IPS-18c (cell line): Measurements from ENCODE around the gene ARMC9.
"Not testable (repeated sequence)": the region's sequence is repeated elsewhere in the genome, so short reads cannot be mapped to it uniquely, and the experiment has no call there.

Source experiments
- H3K4me3 ChIP-seq: 2 replicates; pipeline ENCODE4 v1.7.0; 2013; ENCODE audit warnings: low read depth, mild to moderate bottlenecking, low read length, moderate library complexity; ENCODE audit not compliant: insufficient read depth
- H3K9me3 ChIP-seq: one replicate; pipeline ENCODE4 v1.6.1; 2013; ENCODE audit warnings: mild to moderate bottlenecking, low read length, moderate library complexity; ENCODE audit not compliant: control insufficient read depth, insufficient read depth

The ARMC9 gene

DNA sequence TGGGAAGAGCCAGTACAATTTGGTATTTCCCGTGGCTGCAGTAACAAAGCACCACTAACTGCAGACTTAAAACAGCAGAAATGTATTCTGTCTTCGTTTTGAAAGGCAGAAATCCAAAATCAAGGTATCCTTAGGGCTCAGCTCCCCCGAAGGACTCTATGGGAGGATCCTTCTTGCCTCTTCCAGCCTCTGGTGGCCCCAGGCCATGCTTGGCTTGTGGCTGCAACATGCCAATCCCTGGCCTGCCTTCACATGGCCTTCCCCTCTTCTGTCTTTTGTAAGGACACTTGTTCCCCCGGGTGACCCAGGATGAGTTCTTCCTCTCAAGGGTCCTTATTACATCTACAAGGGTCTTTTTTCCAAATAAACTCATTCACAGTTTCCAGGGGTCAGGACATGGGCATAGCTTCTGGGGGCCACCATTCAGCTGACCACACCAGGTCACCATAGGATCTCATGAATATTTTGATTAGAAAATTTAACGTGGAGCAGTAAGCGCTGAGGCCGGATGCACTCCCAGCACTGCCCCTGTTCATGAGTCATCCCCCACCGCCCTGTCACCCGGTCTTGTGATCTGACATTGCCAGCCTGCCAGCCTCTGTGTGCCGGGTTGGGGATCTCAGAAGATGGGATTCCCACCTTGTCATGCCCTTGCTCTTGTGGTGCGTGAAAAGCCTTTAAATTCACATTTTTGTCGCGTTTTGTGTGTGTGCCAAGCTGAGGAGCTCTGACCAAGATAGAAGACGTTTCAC, 135.9 kb downstream of the ARMC9 start:
- H3K9me3 ChIP-seq: no peaks in the 10 kb centered on the region
- no peak overlapping the region for H3K4me3 ChIP-seq

DNA sequence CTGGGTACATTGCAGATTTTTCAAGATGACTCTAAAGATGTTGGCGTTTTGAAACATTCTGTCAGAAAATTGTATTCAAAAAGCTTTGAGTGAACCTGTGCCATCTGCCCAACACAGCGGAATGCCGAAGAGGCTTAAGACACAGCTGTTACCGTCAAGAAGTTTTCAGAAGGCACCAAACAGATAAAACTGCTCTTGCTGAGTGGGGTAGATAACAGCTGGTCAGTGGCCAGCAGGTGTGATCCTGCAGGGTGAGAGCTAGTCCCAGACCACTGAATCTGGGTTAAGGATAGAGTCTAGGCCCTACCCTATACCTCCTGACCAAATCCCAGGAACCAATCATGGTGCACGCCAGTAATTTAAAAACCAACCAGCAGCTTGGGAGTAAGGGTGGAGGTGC, 136.6 kb downstream of the ARMC9 start:
- H3K4me3 ChIP-seq: no peak overlapping the region
- H3K9me3 ChIP-seq: no peaks in the 10 kb centered on the region

DNA sequence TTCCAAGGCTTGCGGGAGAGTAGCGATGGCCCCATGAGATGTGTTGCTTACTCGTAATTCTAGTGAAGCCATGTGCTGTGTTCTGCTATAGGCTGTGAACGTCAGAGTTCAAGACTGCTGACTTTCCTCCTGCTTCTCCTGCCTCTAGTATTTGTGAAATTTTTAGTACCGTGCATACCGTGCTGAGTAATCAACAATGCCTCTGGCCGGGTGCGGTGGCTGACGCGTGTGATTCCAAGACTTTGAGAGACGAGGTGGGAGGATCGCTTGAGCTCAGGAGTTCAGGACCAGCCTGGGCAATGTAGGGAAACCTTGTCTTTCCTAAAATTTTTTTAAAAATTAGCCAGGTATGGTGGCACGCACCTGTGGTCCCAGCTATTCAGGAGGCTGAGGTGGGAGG, 137.2 kb downstream of the ARMC9 start:
- Histone ChIP-seq H3K9me3 (no peaks in the 10 kb centered on the region), H3K4me3 (no peak overlapping the region)

DNA sequence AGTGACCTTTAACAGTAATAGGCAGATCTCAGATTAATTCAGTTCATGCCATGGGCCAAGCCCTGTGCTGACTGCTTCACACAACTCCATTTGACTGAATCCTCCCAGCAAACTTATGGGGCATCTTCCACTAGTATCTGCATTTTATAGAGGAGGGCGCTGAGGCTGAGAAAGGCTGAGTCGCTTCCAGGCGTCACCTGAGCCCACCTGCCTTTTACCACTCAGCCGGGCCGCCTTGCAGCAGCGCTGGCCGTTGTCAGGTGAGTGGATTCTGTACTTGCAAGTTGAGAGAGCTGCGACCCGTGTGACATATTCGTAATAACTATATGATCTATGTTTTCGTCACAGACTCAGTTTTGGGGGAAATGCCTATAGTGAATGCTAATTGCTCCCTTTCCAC, 137.8 kb downstream of the ARMC9 start:
- H3K9me3 ChIP-seq: no peaks in the 10 kb centered on the region

DNA sequence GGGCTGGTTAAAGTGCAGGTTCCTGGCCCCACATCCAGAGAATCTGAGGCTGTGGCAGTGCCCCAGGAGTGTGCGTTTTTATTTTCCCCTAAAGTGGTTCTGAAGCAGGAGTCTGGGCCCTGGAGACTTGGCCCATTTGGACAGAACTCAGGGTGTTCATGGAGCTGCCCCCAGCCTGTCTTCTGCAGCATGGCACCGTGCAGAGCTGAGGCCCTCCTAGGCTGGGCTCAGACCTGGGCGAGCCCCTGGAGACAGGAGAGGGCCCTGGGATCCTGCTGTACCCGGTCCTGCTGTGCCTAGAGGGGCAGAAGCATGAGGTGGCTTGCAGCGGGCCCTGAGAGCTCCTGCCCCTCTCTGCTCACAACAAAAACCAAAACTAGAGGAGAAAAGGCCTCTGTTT, 138.3 kb downstream of the ARMC9 start:
- no peaks in the 10 kb centered on the region for H3K9me3 ChIP-seq
- no peak overlapping the region for H3K4me3 ChIP-seq

More for the DNA sequence above, 137.8 kb downstream of the ARMC9 start:
- H3K4me3 ChIP-seq: no peak overlapping the region

DNA sequence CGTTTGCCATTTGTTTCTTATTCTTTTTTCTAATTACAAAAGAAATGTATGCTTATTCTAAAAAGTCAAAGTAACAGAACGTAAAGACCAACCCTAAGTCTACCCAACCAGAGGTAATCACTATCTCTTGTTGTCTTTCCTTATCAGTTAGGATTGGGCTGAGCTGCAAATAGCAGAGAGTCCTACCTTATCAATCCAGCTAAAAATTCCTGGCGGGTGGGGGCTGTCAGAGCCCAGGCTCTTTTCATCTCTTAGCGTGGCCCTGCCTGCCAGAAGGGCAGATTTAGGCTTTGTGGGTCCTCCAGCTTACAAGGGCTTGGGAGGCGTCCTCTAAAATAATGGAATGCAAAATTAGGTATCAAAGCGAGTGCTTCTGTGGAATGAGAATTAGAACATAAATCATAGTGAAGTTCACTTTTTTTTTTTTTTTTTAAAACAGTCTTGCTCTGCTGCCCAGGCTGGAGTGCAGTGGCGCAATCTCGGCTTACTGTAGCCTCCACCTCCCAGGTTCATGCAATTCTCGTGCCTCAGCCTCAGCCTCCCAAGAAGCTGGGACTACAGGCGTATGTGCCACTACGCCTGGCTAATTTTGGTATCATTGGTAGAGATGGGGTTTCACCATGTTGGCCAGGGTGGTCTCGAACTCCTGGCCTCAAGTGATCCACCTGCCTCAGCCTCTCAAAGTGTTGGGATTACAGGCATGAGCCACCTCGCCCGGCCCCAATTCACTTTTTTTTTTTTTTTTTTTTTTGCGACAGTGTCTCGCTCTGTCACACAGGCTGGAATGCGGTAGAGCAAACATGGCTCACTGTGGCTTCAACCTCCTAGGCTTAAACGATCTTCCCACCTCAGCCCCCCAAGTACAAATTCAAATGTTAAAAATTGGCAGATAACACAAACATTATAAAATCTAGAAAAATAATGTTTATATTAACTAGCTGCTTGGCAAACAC, 139.7 kb downstream of the ARMC9 start:
- H3K4me3 ChIP-seq: no peak overlapping the region
- H3K9me3 ChIP-seq: no peaks in the 10 kb centered on the region

DNA sequence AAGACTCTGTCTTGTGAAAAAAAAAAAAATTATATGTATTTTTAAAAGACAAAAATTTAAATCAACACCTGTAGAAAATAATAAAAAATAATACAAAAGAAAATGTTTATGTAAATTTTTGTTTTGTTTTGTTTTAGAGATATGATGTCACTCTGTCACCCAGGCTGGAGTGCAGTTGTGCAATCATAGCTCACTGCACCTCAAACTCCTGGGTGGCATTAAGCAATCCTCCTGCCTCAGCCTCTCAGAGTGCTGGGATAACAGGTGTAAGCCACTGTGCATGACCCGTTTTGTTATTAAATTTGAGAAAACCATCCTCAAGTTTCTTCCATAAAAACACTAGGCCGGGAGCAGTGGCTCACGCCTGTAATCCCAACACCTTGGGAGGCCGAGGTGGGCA, 140.9 kb downstream of the ARMC9 start:
- H3K9me3 ChIP-seq: no peaks in the 10 kb centered on the region
- H3K4me3 ChIP-seq: no peak overlapping the region

DNA sequence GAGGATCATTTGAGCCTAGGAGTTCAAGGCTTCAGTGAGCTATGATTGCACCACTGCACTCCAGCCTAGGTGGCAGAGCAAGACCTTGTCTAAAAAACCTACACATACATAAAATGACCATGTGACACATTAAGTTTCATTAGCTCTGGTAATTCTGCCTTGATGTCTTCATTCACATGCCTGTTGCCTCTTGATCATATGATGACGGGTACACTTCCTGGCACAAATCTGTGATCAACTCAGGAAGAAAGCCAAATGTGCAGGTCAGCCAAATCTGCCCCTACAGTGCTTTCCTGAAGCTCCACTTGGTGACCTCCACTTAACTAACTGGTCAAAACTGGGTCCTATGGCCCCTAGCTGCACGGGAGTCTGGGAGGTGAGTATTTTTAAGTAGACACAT, 142.7 kb downstream of the ARMC9 start:
- H3K4me3 ChIP-seq: no peak overlapping the region
- H3K9me3 ChIP-seq: no peaks in the 10 kb centered on the region

DNA sequence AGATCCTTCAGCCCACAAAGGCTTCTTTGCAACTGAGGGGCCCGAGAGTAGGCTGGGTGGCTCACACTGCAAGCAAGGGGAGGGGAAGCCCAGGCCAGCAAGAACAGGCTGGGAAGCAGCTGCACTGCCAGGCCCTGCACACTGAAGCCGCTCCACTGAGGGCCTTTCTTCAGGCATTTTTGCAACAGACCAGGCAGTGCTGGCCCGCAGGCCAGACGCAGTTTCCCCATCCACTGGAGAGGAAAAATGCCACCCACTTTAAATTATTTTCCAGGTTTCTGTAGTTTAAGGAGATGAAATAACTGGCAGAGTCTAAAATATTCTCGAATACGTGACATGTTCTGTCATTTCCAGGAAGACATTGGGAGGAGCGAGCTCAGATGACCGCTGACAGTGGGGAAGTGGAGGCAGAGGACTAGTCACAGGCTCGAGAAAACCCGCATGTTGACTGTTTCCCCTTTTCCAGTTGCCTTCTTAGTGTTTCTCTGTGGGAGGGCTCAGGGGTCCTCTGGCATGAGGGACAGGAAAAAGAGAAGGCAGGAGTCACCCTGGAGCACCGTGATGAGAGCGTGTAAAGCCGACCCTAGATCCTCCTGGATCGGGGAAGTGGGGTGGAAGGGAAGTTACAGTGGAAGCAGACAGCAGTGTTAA, 143.8 kb downstream of the ARMC9 start:
- H3K4me3 ChIP-seq: no peak overlapping the region
- H3K9me3 ChIP-seq: no peaks in the 10 kb centered on the region

DNA sequence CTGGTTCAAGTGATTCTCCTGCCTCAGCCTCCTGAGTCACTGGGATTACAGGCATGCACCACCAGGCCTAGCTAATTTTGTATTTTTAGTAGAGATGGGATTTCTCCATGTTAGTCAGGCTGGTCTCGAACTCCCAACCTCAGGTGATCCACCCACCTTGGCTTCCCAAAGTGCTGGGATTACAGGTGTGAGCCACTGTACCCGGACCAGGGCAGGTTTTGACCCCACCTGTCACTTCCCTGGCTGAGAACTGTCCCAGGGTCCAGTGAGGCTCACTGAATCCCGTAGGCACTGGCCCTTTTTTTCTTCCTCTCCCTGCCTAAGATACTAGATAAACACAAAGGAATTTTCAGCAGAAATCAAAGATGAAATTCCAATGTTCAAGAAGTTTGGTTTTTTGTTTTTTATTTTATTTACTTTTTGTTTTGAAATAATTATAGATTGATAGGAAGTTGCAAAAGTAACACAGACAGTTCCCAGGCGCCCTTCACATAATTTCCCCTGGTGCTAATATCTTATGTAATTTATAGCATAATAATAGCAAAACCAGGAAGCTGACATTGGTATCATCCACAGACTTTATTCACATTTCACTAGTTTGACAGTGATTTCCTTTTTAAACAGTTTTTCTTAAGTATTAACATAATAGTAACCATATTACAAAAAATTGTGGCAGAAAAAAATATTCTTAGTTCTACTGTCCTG, 144.7 kb downstream of the ARMC9 start:
- Histone ChIP-seq H3K4me3 (no peak overlapping the region), H3K9me3 (no peaks in the 10 kb centered on the region)

DNA sequence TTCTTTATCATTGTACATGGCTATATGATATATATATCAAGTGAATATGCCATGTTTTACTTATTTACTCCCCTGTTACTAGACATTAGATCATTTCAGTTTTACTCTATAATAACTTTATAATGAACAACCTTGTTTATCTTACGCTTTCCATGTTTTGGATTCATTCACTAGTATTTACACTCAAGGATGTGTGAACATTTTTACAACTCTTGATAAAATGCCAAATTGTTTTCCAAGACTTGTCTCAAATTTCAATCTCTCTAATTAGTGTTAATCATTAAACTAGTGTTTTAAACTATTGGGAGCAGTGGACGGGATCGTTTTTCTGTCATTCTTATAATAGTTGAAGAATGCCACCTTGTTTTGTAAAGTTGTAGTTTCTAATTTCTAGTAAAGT, 145.6 kb downstream of the ARMC9 start:
- Histone ChIP-seq H3K9me3 (no peaks in the 10 kb centered on the region), H3K4me3 (no peak overlapping the region)

DNA sequence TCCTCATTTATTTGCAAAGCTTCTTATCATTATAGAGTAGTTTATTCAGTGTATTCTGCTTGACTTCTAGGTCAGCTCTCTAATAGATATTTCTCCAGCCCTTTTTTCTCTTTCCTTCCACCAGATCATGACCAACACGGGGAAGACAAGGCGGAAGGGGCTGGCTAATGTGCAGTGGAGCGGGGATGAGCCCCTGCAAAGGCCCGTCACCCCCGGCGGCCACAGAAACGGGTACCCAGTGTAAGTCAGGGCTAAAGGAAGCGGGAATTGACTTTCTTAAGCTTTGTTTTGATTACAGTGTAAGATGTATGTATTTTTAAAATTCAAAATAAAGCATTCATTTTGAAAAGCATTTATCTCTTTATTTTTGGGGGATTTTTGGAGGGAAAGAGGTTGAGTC, 146.4 kb downstream of the ARMC9 start:
- Histone ChIP-seq H3K4me3 (no peak overlapping the region), H3K9me3 (no peaks in the 10 kb centered on the region)

DNA sequence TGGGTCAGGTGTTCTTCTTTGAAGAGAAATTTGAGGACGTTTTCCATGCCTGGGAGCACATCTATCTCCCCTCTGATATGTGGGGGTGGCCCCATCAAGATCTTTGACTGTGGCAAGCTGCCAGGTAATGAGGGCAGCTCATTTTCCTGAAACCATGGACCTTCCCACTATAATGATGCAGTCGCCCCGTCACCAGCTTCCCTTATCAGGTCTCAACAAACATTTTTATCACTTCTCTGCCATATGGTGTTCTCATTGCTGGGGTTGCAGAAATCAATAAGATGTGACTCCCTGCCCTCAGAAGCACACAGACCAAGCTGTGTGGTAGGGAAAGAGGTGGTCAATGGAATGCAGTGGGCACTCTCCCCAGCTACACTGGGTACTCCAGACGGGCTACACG, 148.7 kb downstream of the ARMC9 start:
- Histone ChIP-seq H3K4me3 (no peak overlapping the region), H3K9me3 (no peaks in the 10 kb centered on the region)

DNA sequence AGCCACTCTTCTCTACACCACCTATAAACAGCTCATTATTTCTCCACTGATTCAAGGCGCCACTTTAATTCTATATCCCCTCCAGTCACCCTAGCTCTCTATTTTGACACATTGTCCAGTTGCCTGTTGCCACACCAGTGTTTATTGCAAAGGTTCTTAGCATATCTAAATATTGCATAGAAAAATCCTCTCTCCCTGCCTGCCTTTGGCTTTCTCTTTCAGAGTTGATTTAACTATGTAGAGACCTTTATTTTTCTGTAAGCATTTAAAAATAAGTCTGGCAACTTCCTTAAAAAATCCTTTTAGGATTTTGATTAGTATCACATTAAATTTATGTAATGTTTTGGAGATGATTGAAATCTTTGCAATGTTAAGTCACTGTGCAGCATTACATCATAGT, 149.2 kb downstream of the ARMC9 start:
- no peaks in the 10 kb centered on the region for H3K9me3 ChIP-seq
- H3K4me3 ChIP-seq: no peak overlapping the region

DNA sequence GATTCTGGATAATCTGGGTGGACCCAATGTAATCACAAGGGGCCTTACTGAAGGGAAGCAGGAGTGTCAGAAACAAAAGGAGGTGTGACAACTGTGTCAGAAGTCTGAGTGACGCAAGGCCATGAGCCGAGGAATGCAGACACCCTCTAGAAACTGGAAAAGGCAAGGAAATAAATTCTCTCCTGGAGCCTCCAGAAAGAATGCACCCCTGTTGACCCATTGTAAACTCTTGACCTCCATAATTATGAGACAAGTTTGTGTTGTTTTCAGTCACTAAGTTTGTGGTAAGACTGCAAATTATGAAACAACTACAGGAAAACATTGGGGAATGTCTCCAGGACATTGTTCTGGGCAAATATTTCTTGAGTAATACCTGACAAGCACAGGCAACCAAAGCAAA, 149.7 kb downstream of the ARMC9 start:
- H3K4me3 ChIP-seq: no peak overlapping the region
- no peaks in the 10 kb centered on the region for H3K9me3 ChIP-seq

DNA sequence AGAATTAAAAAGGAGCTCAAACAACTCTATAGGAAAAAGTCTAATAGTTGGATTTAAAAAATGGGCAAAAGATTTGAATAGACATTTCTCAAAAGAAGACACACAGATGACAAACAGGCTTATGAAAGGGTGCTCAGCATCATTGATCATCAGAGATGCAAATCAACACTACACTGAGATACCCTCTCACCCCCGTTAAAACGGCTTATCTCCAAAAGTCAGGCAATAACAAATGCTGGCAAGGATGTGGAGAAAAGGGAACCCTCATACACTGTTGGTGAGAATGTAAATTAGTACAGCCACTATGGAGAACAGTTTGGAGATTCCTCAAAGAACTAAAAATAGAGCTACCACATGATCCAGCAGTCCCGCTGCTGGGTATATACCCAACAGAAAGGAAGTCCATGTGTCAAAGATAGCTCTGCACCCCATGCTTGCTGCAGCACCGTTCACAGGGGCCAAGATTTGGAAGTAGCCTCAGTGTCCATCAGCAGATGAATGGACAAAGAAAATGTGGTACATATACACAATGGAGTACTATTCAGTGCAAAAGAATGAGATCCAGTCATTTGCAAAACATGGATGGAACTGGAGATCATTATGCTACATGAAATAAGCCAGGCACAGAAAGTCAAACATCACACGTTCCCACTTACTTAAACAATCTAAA, 150.4 kb downstream of the ARMC9 start:
- Histone ChIP-seq H3K9me3 (no peaks in the 10 kb centered on the region), H3K4me3 (no peak overlapping the region)

DNA sequence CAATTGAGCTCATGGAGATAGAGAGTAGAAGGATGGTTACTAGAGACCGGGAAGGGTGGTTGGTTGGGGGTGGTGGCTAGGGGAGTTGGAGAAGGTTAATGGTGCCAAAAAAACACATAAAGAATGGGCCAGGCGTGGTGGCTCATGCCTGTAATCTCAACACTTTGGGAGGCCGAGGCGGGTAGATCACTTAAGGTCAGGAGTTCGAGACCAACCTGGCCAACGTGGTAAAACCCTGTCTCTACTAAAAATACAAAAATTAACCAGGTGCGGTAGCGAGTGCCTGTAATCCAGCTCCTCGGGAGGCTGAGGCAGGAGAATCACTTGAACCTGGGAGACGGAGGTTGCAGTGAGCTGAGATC, 150.9 kb downstream of the ARMC9 start:
- not testable (repeated sequence) for H3K4me3 ChIP-seq, H3K9me3 ChIP-seq
